Measurements from ENCODE around the gene BUB1B.
"Not testable (repeated sequence)": the region's sequence is repeated elsewhere in the genome, so short reads cannot be mapped to it uniquely, and the experiment has no call there.

BUB1B gene

DNA sequence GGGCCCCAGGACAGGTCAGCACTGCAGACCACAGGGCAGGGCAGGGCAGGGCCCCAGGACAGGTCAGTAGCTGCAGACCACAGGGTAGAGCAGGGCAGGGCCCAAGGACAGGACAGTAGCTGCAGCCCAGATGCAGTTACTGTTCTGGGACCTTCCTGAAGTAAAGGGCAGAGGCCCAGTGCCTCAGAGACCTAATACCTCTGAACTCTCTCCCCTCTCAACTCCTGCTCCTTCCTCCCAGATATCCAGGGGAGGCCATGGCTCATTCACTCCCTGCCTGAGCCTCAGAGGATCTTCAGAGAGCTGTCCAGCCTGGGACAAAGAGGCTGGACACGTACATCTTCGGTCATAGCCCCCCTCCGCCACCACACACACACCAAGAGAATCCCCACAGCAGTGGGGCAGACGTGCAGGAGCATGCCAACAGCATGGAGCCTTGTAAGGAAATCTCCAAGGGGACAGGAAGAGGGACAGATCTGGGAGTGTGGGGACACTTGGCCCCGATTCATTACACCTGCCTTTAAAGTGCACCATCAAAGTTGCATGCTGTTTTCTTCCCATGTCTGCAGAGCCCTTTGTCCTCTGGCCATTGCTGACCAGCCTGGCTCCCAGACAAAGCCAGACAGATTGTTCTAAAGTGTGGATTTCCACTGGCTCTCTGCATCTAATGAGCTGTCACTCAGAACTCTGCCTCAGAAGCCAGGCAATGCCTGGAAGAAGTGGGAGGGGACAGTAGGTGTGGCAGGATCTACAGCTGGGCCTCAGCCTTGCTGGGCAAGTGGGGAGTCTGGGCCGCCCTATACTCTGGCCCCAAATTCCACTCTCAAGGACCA, 24.2 kb upstream of the BUB1B start:
- DNase-seq (ENCODE audit: low read depth, low spot score) = no peak

DNA sequence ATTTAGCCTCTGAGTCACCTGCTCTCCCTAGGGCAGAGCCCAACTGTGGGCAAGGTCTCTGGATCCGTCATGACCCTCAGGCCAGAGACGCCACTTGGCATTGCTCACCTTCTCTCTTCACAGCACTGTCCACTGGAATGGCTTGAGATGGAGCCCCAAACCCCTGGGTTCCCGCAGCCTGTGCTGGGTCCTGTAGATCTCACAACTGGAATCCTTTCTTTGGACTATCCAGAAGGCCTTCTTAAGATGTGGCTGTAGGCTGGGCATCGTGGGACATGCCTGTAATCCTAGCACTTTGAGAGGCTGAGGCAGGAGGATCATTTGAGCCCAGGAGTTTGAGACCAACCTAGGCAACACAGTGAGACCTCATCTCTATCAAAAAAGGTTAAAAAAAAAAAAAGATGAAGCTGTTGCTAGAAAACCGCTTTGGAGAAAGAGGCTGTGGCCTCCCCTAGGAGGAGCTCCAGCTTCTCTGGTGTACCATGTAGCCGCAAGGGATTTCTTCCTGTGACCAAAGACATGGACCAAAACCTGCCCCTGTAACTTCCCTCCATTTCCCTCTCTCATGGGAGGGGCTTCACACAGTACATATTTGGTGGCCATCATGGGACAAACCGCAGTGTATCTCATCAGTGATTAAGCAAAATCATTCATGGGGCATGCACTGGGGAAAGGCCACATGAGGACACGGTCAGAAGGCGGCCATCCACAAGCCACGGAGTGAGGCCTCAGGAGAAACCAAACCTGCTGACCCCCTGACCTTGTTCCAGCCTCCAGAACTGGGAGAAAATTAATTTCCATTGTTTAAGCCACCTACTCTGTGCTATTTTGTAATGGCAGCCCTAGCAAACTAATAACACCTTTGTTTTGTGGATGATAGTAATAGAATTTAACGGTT, 23.3 kb upstream of the BUB1B start:
- DNase-seq (ENCODE audit: low read depth, low spot score) = no peak

DNA sequence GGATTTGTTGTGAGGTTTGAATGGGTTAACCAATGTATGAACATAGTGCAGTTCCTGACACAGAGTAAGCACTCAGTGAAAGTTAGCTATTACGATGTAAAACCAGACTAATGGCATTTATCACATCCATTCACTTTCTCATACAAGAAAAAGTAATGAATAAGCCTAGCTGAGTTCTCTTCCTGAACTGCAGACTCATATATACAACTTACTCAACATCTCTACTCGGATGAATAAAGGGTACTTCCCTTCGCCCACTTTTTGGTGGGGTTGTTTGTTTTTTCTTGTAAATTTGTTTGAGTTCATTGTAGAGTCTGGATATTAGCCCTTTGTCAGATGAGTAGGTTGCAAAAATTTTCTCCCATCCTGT, 22.7 kb upstream of the BUB1B start:
- not testable (repeated sequence) for DNase-seq (ENCODE audit: low read depth, low spot score)

DNA sequence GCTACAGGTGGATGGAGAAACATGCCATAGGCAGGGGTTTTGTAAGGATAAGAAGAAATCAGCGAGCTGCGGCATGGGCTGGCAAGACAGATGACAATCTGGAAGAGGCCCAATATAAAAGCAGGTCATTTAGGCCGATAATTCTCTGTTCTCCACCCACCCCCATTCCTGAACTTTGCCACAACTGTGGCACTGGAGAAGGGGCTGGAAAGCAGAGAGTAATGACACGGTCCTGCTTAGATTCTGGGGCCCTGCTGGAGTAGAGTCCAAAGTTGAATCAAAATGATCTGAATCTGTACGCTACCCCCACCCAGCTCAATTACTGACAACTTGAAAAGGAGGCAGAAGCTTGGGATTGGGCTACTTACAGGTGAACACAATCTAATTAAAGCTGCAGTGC, 18.4 kb upstream of the BUB1B start:
- no peak for DNase-seq (ENCODE audit: low read depth, low spot score)

DNA sequence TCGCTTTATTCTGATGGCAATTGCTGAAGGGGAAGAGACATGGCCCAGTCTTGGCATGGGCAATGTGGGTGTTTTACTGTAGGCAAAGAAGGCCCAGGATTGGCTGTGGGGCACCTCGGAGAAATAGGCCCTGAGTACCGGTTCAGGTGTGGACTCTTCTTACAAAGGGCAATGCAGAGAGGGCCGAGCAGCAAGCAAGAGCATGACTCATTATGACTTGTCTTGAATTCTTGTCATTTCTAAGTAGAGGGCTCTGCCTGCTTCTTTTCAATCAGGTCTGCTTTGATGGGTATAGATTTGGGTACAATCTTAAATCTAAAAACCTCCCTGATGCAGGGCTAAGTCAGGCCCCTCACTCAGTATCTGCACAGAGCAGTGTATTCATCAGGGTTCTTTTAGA, 14.8 kb upstream of the BUB1B start:
- no peak for DNase-seq (ENCODE audit: low read depth, low spot score)

DNA sequence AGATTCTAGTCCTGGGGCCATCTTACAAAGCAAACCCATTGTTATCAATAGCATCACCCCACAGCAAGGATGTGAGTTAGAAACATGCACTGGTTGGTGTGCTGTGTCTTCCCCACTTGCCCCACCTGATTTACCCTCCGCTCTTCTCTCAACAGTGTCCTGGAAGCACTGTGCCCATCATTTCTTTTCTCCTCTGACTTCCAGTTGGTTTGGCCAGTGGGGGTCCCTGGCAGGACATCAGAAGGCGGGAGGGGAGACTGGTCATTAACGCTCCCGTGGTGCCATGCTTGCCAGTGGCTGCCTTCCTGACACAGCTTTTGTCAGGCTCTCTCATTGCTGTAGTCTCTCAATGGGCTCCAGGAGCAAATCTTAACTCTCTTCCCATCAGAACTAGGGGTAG, 11.5 kb upstream of the BUB1B start:
- no peak for DNase-seq (ENCODE audit: low read depth, low spot score)

DNA sequence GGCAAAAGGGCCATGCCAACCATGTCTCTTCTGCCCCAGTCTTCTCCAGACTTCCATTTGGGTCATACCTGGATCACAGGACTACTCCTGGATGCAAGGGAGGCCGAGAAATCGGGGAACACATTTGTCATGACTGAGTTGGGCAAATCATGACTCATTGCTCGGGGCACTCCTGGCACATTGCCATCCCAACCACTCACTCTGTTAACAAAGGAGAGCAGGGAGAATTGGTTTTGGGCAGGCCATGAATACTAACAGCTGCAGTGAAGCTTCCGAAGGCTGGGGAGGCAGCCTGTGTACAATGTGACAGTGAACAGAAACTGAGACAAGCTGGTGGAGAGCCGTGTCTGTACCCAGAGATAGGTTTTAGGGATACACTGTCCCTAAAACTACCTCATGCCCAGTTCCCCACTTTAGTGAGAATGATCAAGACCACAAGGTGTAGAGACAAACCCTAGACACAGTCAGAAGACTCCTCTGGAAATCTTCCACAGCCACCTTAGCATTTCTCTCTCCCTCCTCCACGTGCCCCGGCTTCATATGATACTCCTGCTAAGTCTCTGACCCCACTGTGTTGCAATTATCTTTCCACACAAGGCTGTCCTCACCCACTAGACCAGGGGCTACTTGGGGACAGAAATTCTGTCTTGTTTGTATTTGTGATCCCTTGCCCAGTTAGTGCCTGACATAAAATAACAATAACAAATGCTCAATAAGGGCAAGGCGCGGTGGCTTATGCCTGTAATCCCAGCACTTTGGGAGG, 10.5 kb upstream of the BUB1B start:
- no peak for DNase-seq (ENCODE audit: low read depth, low spot score)

DNA sequence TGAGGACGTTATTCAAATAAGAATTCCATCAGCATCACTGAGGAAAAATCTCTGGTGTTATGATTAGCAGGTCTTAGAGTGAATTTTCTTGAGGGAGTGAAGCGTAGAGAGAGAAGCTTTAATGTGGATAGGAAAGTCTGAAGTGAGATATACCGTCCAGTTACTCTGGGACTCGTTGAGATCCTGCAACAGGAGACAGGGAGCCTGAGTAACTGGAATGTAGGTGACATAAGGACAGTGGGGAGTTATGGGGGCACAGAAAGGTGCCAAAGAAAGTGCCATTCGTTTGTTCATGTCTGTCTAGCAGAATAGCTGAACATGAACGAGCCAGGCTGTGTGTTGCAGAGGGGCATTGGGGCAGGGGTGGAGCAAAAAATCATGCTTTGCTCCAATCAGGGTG, 9.4 kb upstream of the BUB1B start:
- DNase-seq (ENCODE audit: low read depth, low spot score) = no peak

DNA sequence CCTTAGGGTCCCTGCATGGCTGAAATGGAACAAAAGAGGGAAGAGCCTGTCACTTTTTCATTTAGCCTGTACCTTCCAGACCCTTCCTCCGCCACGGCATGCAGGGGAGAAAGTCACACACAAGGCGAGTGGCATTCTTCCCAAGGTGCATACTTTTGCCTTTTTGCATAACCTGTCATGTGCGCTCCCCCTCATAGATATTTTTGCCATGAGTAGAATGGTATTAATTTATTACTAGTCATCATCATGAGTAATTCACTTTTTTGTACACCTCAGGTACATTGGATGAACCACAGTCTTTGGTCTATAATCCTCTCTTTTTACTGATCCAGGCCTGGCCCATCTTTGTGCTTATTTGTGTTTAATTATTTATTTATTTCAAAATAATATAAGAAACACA, 8.9 kb upstream of the BUB1B start:
- no peak for DNase-seq (ENCODE audit: low read depth, low spot score)

DNA sequence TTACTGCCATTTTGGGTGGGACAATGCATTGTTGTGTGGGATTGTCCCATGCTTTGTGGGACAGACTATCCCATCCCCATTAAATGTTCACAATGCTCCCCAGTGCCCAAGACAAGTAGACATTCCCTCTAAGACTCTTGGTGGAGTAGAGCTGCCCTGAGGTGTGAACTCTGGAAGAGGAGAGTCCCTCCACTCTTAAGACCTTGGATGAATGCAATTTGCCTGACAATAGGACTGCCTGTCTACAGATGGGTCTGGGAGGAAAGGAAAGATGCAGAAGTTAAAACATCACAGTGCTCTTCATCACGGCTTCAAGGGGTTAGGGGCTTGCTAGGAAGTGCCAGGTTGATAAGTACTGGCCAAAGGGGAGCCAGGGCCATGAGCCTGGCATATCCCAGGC, 6.0 kb upstream of the BUB1B start:
- not testable (repeated sequence) for DNase-seq (ENCODE audit: low read depth, low spot score)

DNA sequence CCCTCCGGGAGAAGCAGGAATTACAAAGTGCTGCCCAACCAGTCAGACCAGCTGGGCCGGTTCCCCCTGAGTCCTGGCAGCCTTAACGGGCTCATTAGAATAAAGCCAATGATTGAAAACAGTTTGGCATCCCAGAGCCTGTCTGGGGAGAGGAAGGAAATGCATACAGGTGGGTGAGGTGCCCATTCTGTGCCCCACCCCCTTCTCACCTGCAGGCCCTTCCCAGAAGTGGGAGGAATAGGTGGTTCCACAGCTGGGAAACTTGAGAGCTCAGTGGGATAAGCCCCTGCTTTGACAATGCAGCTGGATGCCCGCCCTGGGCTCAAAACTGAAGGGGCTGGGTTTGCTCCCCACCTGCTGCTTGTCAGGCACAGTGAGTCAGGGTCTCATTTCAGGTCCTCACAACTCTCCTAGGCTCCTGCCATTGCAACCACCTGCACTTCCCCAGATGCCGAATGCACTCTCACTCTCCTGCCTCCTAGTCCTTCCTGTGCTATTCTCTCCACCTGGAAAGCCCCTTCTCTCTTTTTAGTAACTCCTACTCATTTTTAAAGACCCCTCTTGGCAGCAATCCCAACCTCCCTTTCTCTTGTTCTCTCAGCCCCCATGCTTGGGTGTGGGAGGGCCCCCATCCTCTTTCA, 5.5 kb upstream of the BUB1B start:
- DNase-seq (ENCODE audit: low read depth, low spot score) = no peak

DNA sequence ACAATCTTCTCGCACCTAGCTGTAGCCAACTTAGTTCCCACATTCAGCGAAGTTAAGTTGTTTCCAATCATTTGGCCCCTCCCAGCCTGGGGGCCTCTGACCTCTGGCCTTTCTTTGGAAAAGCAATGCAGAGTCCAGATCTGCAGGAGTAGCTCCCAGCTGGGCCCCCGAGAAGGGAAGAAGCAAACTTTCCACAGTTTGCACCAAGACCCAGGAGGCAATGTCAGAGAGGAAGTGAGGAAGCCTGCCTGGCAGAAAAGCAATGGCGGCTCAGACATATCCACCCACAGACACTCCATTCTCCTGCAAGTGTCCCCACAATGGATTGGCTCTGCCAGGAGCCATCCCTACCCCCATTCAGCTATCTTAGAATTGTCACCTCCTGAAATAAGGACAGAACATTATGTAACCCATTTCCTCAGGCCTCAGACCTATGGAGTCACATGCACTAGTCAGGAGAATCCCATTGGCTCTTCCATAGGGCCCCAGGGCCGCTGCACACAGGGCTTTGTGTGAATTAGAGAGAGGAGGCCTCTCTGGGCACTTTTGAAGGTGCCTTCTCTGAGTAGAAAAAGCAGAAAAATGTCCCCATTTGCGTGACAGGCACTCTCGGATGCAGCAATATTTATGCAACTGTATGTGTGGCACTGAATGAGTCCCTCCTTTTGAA, 3.0 kb upstream of the BUB1B start:
- DNase-seq (ENCODE audit: low read depth, low spot score) = no peak

DNA sequence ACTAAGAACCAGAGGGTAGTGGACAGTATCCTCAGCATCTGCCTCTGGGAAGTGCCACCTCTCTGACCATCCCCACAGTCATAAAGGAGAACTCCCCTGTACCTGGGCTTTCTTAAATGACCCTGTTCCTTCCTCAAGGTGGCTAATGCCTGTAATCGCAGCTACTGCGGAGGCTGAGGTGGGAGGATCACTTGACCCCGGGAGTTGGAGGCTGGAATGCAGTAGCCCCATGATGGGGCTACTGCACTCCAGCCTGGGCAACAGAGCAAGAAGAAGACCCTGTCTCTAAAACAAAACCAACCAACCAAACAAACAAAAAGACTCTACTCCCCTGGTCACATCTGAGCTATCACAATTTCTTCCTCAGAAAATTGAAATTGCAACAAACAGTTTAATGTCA, 848 bp upstream of the BUB1B start:
- no peak for DNase-seq (ENCODE audit: low read depth, low spot score)

DNA sequence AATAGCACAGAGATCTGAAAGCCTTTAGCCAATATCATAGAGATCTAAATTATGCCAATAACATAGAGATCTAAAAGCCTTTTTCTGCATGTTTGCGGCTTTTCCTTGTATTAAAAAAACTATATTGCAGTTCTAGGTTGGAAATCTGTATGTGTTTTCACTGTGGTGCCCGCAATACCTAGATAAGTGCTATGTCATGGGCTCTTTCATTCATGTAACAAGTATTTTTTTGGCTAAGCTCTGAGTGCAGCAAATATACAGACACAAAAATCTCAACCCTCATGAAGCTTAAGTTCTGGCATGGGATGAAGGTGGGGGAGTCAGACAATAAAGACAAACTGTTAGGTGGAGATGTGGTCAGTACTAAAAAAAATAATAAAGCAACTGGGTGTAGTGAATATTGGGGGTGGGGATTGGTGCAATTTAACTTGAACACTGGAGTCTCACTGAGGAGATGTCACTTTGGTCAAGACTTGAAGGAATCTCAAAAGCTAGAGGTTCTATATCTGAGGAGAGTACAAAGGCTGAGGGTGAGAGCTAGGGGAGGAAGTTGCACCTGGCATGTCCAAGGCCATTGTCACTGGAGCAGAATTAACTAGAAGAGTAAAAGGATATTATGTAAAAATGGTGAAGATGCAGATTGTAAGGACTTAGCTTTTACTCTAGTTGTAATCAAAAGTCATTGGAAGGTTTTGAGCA, 973 bp downstream of the BUB1B start:
- no peak for DNase-seq (ENCODE audit: low read depth, low spot score)

DNA sequence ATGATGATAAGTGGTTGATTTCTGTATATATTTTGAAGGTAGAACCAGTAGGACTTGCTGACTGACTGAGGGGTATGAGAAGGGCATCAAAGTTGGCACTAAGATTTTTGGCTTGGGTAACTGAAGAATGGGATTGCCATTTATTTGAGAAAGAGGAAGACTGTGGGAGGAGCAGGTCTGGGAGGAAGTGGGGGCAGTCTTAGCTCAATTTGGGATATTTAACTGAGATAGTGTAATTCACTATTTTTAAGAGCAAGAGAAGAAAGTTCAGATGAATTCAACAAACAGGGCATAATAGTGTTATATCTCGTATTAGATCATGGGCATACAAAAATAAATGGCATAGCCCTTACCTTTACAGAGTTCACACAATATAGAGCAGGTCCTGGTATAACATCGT, 1.7 kb downstream of the BUB1B start:
- no peak for DNase-seq (ENCODE audit: low read depth, low spot score)

DNA sequence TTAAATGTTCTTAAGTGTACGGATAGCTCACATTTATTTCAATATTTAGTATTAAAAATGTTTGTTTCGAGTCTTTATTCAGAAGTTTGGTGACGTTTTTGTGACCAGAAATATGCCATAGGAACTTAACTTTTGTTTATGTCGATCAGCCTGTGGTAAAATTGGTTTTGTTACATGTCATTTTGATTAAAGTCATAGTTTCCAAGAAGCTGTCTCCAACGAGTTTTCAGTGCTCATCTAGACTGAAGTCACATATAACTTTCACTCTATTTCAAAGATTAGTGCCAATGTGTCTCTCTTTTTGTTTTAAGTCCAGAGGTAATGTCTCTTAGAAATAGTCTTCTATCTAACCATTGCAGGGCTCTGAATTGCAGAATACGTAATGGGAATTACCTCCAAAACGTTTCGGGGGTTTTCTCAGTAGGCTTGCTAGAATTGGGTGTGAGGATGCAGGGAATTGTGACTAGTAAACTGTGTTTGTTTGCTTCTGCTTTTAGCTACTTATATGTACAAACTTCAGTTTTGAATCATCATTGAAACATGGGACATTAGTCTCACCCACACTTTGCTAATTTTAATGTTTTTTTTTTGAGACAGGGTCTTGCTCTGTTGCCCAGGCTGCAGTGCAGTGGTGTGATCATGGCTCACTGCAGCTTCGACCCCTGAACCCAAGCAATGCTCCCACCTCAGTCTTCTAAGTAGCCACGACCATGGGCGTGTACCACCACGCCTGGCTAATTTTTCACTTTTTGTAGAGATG, 3.0 kb downstream of the BUB1B start:
- no peak for DNase-seq (ENCODE audit: low read depth, low spot score)

DNA sequence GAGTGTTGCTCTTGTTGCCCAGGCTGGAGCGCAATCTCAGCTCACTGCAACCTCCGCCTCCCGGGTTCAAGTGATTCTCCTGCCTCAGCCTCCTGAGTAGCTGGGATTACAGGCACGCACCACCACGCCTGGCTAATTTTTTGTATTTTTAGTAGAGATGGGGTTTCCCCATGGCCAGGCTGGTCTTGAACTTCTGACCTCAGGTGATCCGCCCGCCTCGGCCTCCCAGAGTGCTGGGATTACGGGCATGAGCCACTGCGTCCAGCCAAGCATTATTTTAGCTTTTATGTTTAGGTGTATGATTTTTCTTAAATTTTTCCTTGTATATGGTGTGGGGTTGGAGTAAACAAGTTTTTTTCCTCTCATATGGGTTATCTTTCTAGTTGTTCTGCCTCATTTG, 6.5 kb downstream of the BUB1B start:
- not testable (repeated sequence) for DNase-seq (ENCODE audit: low read depth, low spot score)

DNA sequence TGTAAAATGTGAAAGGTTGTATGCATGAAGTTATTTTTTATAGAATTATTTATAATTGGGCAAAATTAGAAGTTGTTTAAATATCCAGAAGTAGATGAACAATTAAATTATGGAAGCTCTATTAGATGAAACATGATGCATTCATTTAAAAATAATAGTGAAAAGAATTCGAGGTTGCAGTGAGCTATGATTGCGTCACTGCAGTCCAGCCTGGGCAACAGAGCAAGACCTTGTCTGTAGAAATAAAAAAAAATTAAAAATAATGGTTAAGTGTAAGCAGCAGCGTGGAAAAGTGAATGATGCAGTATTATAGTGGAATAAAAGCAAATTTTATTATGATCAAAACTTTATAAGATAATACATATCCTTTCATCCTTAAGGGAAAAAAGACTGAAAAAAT, 14.3 kb downstream of the BUB1B start:
- no peak for DNase-seq (ENCODE audit: low read depth, low spot score)

DNA sequence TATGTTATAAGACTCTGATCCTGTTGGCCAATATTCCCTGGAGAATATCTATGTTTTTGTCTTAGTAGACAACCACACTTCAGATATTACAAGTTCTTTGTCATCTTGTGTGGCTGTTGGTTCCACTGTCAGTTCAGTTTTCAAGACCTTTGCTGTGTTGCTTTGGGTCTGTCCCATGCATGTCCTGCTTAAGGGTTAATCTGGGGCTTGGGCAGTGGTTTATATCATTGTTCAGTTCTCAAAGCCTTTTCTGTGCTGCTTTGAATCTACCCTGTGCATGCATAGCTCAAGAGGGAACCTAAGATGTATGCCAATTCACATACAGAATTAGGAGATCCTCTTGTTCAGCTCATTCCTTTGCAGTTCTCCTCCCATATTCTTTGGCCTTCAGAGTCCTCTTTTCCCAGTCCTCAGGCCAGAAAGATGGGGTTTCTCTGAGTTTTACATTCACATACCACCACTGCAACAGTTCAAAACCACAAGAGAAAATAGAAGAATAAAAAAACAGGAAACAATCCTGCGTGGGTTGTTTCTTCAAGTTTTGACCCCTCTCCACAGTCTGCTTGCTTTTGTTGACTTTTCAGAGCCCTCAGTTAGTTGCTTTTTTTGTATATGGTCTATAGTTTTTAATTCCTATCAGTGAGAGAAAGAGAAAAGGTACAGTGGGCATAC, 21.6 kb downstream of the BUB1B start:
- no peak for DNase-seq (ENCODE audit: low read depth, low spot score)
